ENCODE results near the gene SYCP3.

DNA sequence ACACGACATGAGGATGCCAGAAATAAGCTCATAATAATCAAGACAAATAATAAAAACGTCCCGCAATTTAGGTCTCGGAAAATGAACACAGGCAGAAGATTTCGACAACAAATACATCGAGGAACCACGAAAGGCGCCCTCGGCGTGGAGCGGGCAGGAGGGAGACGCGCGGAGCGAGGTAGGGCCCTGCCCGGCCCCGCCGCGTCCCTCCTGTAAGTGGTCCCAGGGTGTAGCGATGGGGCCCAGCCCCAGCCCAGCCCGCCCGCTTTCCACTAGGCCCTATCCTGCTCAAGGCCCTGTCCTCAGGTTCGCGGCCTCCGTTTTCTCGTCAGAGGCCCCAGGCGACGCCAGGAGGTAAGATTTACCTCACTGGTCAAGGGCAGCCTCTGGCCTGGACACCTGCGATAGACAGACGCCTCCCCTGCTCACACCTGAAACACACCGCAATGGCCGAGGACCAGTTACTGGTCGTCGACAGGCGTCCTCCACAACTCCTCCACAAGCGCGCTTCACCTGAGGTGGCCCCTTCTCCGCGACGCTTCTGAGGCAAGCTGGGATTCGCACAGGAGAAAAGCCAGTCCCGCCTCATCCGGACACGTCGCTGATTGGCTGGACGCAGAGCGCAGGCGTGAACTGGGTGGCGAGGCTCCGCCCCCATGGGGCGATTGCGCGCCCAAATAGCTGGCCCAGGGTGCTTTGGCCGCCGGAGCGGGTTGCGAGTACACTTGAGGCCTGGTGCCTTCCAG lies at the start of gene SYCP3:
- TF ChIP-seq, protein P1, sequence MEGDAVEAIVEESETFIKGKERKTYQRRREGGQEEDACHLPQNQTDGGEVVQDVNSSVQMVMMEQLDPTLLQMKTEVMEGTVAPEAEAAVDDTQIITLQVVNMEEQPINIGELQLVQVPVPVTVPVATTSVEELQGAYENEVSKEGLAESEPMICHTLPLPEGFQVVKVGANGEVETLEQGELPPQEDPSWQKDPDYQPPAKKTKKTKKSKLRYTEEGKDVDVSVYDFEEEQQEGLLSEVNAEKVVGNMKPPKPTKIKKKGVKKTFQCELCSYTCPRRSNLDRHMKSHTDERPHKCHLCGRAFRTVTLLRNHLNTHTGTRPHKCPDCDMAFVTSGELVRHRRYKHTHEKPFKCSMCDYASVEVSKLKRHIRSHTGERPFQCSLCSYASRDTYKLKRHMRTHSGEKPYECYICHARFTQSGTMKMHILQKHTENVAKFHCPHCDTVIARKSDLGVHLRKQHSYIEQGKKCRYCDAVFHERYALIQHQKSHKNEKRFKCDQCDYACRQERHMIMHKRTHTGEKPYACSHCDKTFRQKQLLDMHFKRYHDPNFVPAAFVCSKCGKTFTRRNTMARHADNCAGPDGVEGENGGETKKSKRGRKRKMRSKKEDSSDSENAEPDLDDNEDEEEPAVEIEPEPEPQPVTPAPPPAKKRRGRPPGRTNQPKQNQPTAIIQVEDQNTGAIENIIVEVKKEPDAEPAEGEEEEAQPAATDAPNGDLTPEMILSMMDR (IDR thresholded peaks at IDR 0.05) = no peak
- TF ChIP-seq POLR2A (IDR thresholded peaks at IDR 0.05) = no peak
